B cell (primary cell): ENCODE measurements around the gene PCDHB1. TPM values are rescaled to one million over a fixed set of nuclear protein-coding genes. Genes with fewer than 3 reads are reported as not detected.

Source experiments
- ATAC-seq: fragments of 200-7000 bp; cut with Tn5 transposase; one replicate; pipeline ENCODE4 v1.10.0; 2021; ENCODE audit warnings: low read depth, mild to moderate bottlenecking, moderate number of reproducible peaks, moderate library complexity
- CTCF ChIA-PET: fragments of 350-600 bp; sonication (Branson Sonifier 250); formaldehyde crosslinking; loops from one replicate; lab custom pipeline; 2021; ENCODE audit warnings: antibody characterized with exemption, inconsistent platforms; lab: Charles Lee
- POLR2A ChIA-PET: fragments of 350-600 bp; sonication (Branson Sonifier 250); formaldehyde crosslinking; loops from one replicate; lab custom pipeline; 2021; ENCODE audit warnings: antibody characterized with exemption; lab: Charles Lee
- DNase-seq: peaks from one replicate; pipeline ENCODE4 v3.0.0; 2013
- H2AFZ ChIP-seq: 2 replicates; pipeline ENCODE4 v1.6.1; 2012; ENCODE audit warnings: mild to moderate bottlenecking, low read depth, low read length; ENCODE audit not compliant: insufficient read depth, poor library complexity, severe bottlenecking
- H3K27ac ChIP-seq, 2 donors: 1 replicate in 1 of 2; 2 replicates in 1 of 2; pipeline ENCODE4 v1.5.1; 2012 to 2013; ENCODE audit warnings: low read length in 2 of 2, mild to moderate bottlenecking in 2 of 2, moderate library complexity in 1 of 2
- H3K27me3 ChIP-seq, 4 experiments: fragments of 200-600 bp in 1 of 4; sonication (generic) in 1 of 4; replicated peaks in 1 of 4; 1 replicate in 2 of 4; 2 replicates in 2 of 4; pipeline versions ENCODE4 v1.6.1 to v1.7.0; 2013 to 2016; ENCODE audit warnings: low read length in 3 of 4, mild to moderate bottlenecking in 2 of 4, mixed read lengths in 1 of 4, moderate library complexity in 1 of 4; ENCODE audit not compliant: insufficient read depth in 4 of 4, control insufficient read depth in 3 of 4; ENCODE audit errors: control extremely low read depth in 1 of 4
- H3K36me3 ChIP-seq, 2 experiments: replicated peaks in 1 of 2; 1 replicate in 1 of 2; 2 replicates in 1 of 2; pipeline versions ENCODE4 v1.6.1 to v1.7.1; 2013; ENCODE audit warnings: low read length in 1 of 2; ENCODE audit not compliant: insufficient read depth in 2 of 2, control insufficient read depth in 1 of 2; ENCODE audit errors: control extremely low read depth in 1 of 2, extremely low read depth in 1 of 2
- H3K4me1 ChIP-seq, 2 donors: fragments of 200-600 bp in 1 of 2; sonication (generic) in 1 of 2; 1 replicate in 1 of 2; 2 replicates in 1 of 2; pipeline versions ENCODE4 v1.5.1 to v1.6.1; 2013 to 2017; ENCODE audit warnings: low read length in 2 of 2; ENCODE audit not compliant: control insufficient read depth in 2 of 2, insufficient read depth in 2 of 2
- H3K4me2 ChIP-seq: replicated peaks from 2 replicates; pipeline ENCODE3; 2012; ENCODE audit warnings: mild to moderate bottlenecking, low read depth, low read length; ENCODE audit not compliant: poor library complexity, severe bottlenecking
- H3K4me3 ChIP-seq, 5 experiments: fragments of 200-600 bp in 1 of 5; sonication (generic) in 1 of 5; 1 replicate in 3 of 5; 2 replicates in 2 of 5; pipeline versions ENCODE4 v1.5.1 to v1.7.0; 2011 to 2016; ENCODE audit warnings: low read length in 4 of 5, mild to moderate bottlenecking in 4 of 5, low read depth in 2 of 5, control low read depth in 1 of 5, moderate library complexity in 1 of 5; ENCODE audit not compliant: insufficient read depth in 1 of 5; ENCODE audit errors: control extremely low read depth in 1 of 5, extremely low read depth in 1 of 5
- H3K79me2 ChIP-seq: fragments of 200-600 bp; sonication (generic); one replicate; pipeline ENCODE4 v1.6.0; 2016; ENCODE audit warnings: low read length; ENCODE audit not compliant: control insufficient read depth, insufficient read depth
- H3K9ac ChIP-seq: fragments of 200-600 bp; sonication (generic); 2 replicates; pipeline ENCODE4 v1.6.1; 2017; ENCODE audit warnings: mild to moderate bottlenecking, low read length, moderate library complexity
- H3K9me3 ChIP-seq, 3 donors: one replicate each; pipeline versions ENCODE4 v1.6.1 to v1.7.1; 2013; ENCODE audit warnings: low read length in 2 of 3; ENCODE audit not compliant: control insufficient read depth in 2 of 3, insufficient read depth in 1 of 3; ENCODE audit errors: control extremely low read depth in 1 of 3
- H4K20me1 ChIP-seq: 2 replicates; pipeline ENCODE4 v1.6.0; 2012; ENCODE audit warnings: mild to moderate bottlenecking, low read length; ENCODE audit not compliant: insufficient read depth, control insufficient read depth, poor library complexity, severe bottlenecking
- H3K27ac Mint-ChIP-seq: one replicate; pipeline ENCODE4 v1.8.0; 2021; ENCODE audit warnings: mixed read lengths
- H3K27me3 Mint-ChIP-seq: one replicate; pipeline ENCODE4 v1.8.0; 2021; ENCODE audit warnings: mixed read lengths
- H3K4me1 Mint-ChIP-seq: one replicate; pipeline ENCODE4 v1.8.0; 2021; ENCODE audit warnings: mixed read lengths
- H3K4me3 Mint-ChIP-seq: one replicate; pipeline ENCODE4 v1.8.0; 2021; ENCODE audit warnings: mixed read lengths
- H3K9me3 Mint-ChIP-seq: one replicate; pipeline ENCODE4 v1.8.0; 2022; ENCODE audit warnings: mixed read lengths; ENCODE audit not compliant: insufficient read depth
- EZH2 ChIP-seq: IDR thresholded peaks from 2 replicates; pipeline ENCODE4 v1.6.1; 2012; ENCODE audit warnings: borderline replicate concordance, low read depth, mild to moderate bottlenecking, moderate library complexity, low read length; ENCODE audit not compliant: insufficient read depth, poor library complexity, severe bottlenecking
- WGBS: methylation state at CpG from one replicate; pipeline ENCODE4 v1.1.5; 2013; ENCODE audit warnings: missing lambda C conversion rate; ENCODE audit not compliant: insufficient coverage; 5-methylcytosine and 5-hydroxymethylcytosine counted together
- intact Hi-C: fragments of 100-400 bp; cut with micrococcal nuclease; formaldehyde crosslinking; loops from one replicate; pipeline ENCODE4 v1.10.0; 2022
- polyA plus RNA-seq: library from polyadenylated mRNA; depleted of rRNA; stranded (reverse); fragments of >200 nt; gene quantifications from 2 replicates; pipeline ENCODE4 v1.2.3, GENCODE V29; 2012
- total RNA-seq, 2 donors: library from RNA; stranded (reverse); fragments of 120-200 nt in 1 of 2; gene quantifications; 1 replicate in 1 of 2; 2 replicates in 1 of 2; pipeline versions ENCODE4 v1.2.3 to v1.2.4, GENCODE V29; 2013 to 2022
- TF ChIP-seq, protein P1 (sequence below): fragments of 200-600 bp; IDR thresholded peaks from one replicate; pipeline ENCODE4 v1.8.0; 2022; ENCODE audit warnings: antibody characterized with exemption, mild to moderate bottlenecking

PCDHB1 gene
- total and polyA plus RNA-seq, 2 donors (not counting 1 experiment from before 2014, with no cell fraction given) = not detected

- Mint-ChIP-seq H3K9me3 (peaks cover 5% of the 10 kb centered on the region), H3K4me3 (no peak overlapping the region), H3K27ac (no peak overlapping the region), H3K27me3 (peaks cover 3% of the 10 kb centered on the region), H3K4me1 (no peaks in the 10 kb centered on the region)
- DNase-seq (peak; percentile 1), ATAC-seq (no peak)
- Histone ChIP-seq H3K4me3 (no peak overlapping the region), H3K4me1 (peaks cover 0 to 2% of the 10 kb centered on the region in 2 donors), H3K9me3 (peaks cover 0 to 14% (median 11%) of the 10 kb centered on the region in 3 donors), H3K79me2 (no peaks in the 10 kb centered on the region), H4K20me1 (no peaks in the 10 kb centered on the region), H3K27ac (no peak overlapping the region), H3K4me2 (no peak overlapping the region), H3K27me3 (peaks cover 0 to 6% (median 0%) of the 10 kb centered on the region in 4 experiments), H3K36me3 (no peaks in the 10 kb centered on the region), H3K9ac (no peak overlapping the region), H2AFZ (peak overlapping the region; percentile 32)
- intact Hi-C loops = loop anchor here (10.0 kb wide), 1 partner anchor 665 kb away; no protein-coding TSS in a partner anchor
- POLR2A ChIA-PET = no interaction called here
- 25% methylated on average over 13 of the region's 24 CpGs for WGBS
- TF ChIP-seq EZH2 = no peak
- TF ChIP-seq, protein P1, sequence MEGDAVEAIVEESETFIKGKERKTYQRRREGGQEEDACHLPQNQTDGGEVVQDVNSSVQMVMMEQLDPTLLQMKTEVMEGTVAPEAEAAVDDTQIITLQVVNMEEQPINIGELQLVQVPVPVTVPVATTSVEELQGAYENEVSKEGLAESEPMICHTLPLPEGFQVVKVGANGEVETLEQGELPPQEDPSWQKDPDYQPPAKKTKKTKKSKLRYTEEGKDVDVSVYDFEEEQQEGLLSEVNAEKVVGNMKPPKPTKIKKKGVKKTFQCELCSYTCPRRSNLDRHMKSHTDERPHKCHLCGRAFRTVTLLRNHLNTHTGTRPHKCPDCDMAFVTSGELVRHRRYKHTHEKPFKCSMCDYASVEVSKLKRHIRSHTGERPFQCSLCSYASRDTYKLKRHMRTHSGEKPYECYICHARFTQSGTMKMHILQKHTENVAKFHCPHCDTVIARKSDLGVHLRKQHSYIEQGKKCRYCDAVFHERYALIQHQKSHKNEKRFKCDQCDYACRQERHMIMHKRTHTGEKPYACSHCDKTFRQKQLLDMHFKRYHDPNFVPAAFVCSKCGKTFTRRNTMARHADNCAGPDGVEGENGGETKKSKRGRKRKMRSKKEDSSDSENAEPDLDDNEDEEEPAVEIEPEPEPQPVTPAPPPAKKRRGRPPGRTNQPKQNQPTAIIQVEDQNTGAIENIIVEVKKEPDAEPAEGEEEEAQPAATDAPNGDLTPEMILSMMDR = no peak
- CTCF ChIA-PET = no interaction called here
These were observed 10.9 kb upstream of the PCDHB1 start for GRCh38 chr5:141040093-141040770.

- H3K4me1 Mint-ChIP-seq = no peaks in the 10 kb centered on the region
- ChIA-PET POLR2A (no interaction called here), CTCF (no interaction called here)
- no peak overlapping the region for H3K27ac Mint-ChIP-seq
- peaks cover 0 to 14% (median 11%) of the 10 kb centered on the region in 3 donors for H3K9me3 ChIP-seq
- H3K4me2 ChIP-seq = no peak overlapping the region
- H3K79me2 ChIP-seq = no peaks in the 10 kb centered on the region
- H2AFZ ChIP-seq = no peak overlapping the region
- H3K9me3 Mint-ChIP-seq = peaks cover 7% of the 10 kb centered on the region
- peak; percentile 54 for DNase-seq
- peaks cover 0 to 6% (median 0%) of the 10 kb centered on the region in 4 experiments for H3K27me3 ChIP-seq
- no peak overlapping the region for H3K27ac ChIP-seq
- H3K9ac ChIP-seq = no peak overlapping the region
- no peaks in the 10 kb centered on the region for H3K36me3 ChIP-seq
- no peak overlapping the region for H3K4me3 ChIP-seq
- TF ChIP-seq, protein P1 = peak; percentile 44
- TF ChIP-seq EZH2 = no peak
- H4K20me1 ChIP-seq = no peaks in the 10 kb centered on the region
- H3K4me1 ChIP-seq = peaks cover 0 to 2% of the 10 kb centered on the region in 2 donors
- H3K27me3 Mint-ChIP-seq = peaks cover 3% of the 10 kb centered on the region
- no peak overlapping the region for H3K4me3 Mint-ChIP-seq
- 22% methylated on average over 20 of the region's 25 CpGs for WGBS
- intact Hi-C loops = loop anchor here (10.0 kb wide), 1 partner anchor 666 kb away; no protein-coding TSS in a partner anchor
- ATAC-seq = peak; percentile 39
These were observed 10.3 kb upstream of the PCDHB1 start for GRCh38 chr5:141040771-141041426.
